HEK293 (cell line): ENCODE data around the gene TSPO.

Experiments
- CTCF ChIA-PET: fragments of 350-600 bp; formaldehyde crosslinking; extraction: SDS; loops from one replicate; lab custom pipeline; 2021; ENCODE audit warnings: antibody characterized with exemption; lab: Yijun Ruan, JAX
- POLR2A ChIA-PET: fragments of 300-600 bp; formaldehyde crosslinking; extraction: SDS; loops from one replicate; lab custom pipeline; 2020; ENCODE audit warnings: antibody characterized with exemption, inconsistent platforms; lab: Yijun Ruan, JAX
- H3K27ac ChIP-seq: fragments of 200-500 bp; sonication (Bioruptor generic); 2 replicates; pipeline ENCODE4 v1.5.1; 2014; ENCODE audit warnings: low read depth, low read length, control low read depth, inconsistent platforms; ENCODE audit errors: extremely low read depth
- H3K36me3 ChIP-seq, 2 experiments: fragments of 200-500 bp in 1 of 2; sonication (Bioruptor generic) in 1 of 2; 1 replicate in 1 of 2; 2 replicates in 1 of 2; pipeline ENCODE4 v1.5.1; 2014 to 2017; ENCODE audit warnings: inconsistent platforms in 2 of 2, low read length in 2 of 2; ENCODE audit not compliant: control insufficient read depth in 2 of 2, insufficient read depth in 1 of 2
- H3K4me1 ChIP-seq: fragments of 200-500 bp; sonication (Bioruptor generic); 2 replicates; pipeline ENCODE4 v1.5.1; 2014; ENCODE audit warnings: mild to moderate bottlenecking, low read length, inconsistent platforms; ENCODE audit not compliant: control insufficient read depth, insufficient read depth
- H3K4me3 ChIP-seq: 2 replicates; pipeline ENCODE4 v1.5.1; 2011; ENCODE audit warnings: low read depth, mild to moderate bottlenecking, control low read depth, low read length, moderate library complexity
- H3K9me3 ChIP-seq: fragments of 200-500 bp; sonication (Bioruptor generic); 2 replicates; pipeline ENCODE4 v1.5.1; 2014; ENCODE audit warnings: low read depth, low read length, inconsistent platforms; ENCODE audit not compliant: control insufficient read depth, insufficient read depth
- BCL11B ChIP-seq: fragments of 450-650 bp; formaldehyde crosslinking; IDR thresholded peaks from 2 replicates; pipeline ENCODE4 v1.5.1; 2016; ENCODE audit warnings: low read depth, missing biosample characterization, missing genetic modification characterization
- GLIS1 ChIP-seq: fragments of 450-650 bp; formaldehyde crosslinking; IDR thresholded peaks from 2 replicates; pipeline ENCODE4 v1.5.1; 2016; ENCODE audit warnings: missing biosample characterization, missing genetic modification characterization
- KLF1 ChIP-seq: fragments of 450-650 bp; formaldehyde crosslinking; IDR thresholded peaks from 2 replicates; pipeline ENCODE4 v1.5.1; 2016; ENCODE audit warnings: missing biosample characterization, missing genetic modification characterization
- REPIN1 ChIP-seq: fragments of 450-650 bp; formaldehyde crosslinking; IDR thresholded peaks from 2 replicates; pipeline ENCODE4 v1.5.1; 2017; ENCODE audit warnings: missing biosample characterization, missing genetic modification characterization, low read depth
- SCRT1 ChIP-seq: fragments of 450-650 bp; formaldehyde crosslinking; IDR thresholded peaks from 2 replicates; pipeline ENCODE4 v1.5.1; 2016; ENCODE audit warnings: missing biosample characterization, missing genetic modification characterization, borderline replicate concordance
- SP3 ChIP-seq: fragments of 450-650 bp; formaldehyde crosslinking; IDR thresholded peaks from 2 replicates; pipeline ENCODE4 v1.5.1; 2016; ENCODE audit warnings: missing biosample characterization, missing genetic modification characterization
- ZBTB48 ChIP-seq: fragments of 450-650 bp; formaldehyde crosslinking; IDR thresholded peaks from 2 replicates; pipeline ENCODE4 v1.5.1; 2016; ENCODE audit warnings: missing biosample characterization, missing genetic modification characterization
- ZBTB7A ChIP-seq: fragments of 450-650 bp; formaldehyde crosslinking; IDR thresholded peaks from 2 replicates; pipeline ENCODE4 v1.5.1; 2016; ENCODE audit warnings: low read depth, missing biosample characterization, missing genetic modification characterization
- ZFHX2 ChIP-seq: fragments of 450-650 bp; formaldehyde crosslinking; conservative IDR thresholded peaks from 2 replicates; pipeline ENCODE4 v1.5.1; 2016; ENCODE audit warnings: missing biosample characterization, missing genetic modification characterization
- ZFP37 ChIP-seq: fragments of 450-650 bp; formaldehyde crosslinking; IDR thresholded peaks from 2 replicates; pipeline ENCODE4 v1.5.1; 2016; ENCODE audit warnings: missing biosample characterization, missing genetic modification characterization
- ZIC2 ChIP-seq: fragments of 450-650 bp; formaldehyde crosslinking; IDR thresholded peaks from 2 replicates; pipeline ENCODE4 v1.5.1; 2016; ENCODE audit warnings: missing biosample characterization, missing genetic modification characterization
- ZNF10 ChIP-seq: fragments of 450-650 bp; formaldehyde crosslinking; IDR thresholded peaks from 2 replicates; pipeline ENCODE4 v1.5.1; 2017; ENCODE audit warnings: missing biosample characterization, missing genetic modification characterization
- ZNF221 ChIP-seq: fragments of 450-650 bp; formaldehyde crosslinking; IDR thresholded peaks from 2 replicates; pipeline ENCODE4 v1.5.1; 2017; ENCODE audit warnings: missing biosample characterization, missing genetic modification characterization, borderline replicate concordance
- ZNF248 ChIP-seq: fragments of 450-650 bp; formaldehyde crosslinking; IDR thresholded peaks from 2 replicates; pipeline ENCODE4 v1.5.1; 2017; ENCODE audit warnings: missing biosample characterization, missing genetic modification characterization
- ZNF302 ChIP-seq: fragments of 450-650 bp; formaldehyde crosslinking; IDR thresholded peaks from 2 replicates; pipeline ENCODE4 v1.5.1; 2016; ENCODE audit warnings: missing biosample characterization, missing genetic modification characterization, low read depth
- ZNF391 ChIP-seq: fragments of 450-650 bp; formaldehyde crosslinking; IDR thresholded peaks from 2 replicates; pipeline ENCODE4 v1.5.1; 2016; ENCODE audit warnings: low read depth, missing biosample characterization, missing genetic modification characterization, borderline replicate concordance
- ZNF48 ChIP-seq: fragments of 450-650 bp; formaldehyde crosslinking; IDR thresholded peaks from 2 replicates; pipeline ENCODE4 v1.5.1; 2016; ENCODE audit warnings: missing biosample characterization, missing genetic modification characterization
- ZNF629 ChIP-seq: fragments of 450-650 bp; formaldehyde crosslinking; IDR thresholded peaks from 2 replicates; pipeline ENCODE4 v1.5.1; 2017; ENCODE audit warnings: missing biosample characterization, missing genetic modification characterization
- ZNF660 ChIP-seq: fragments of 450-650 bp; IDR thresholded peaks from 2 replicates; pipeline ENCODE4 v1.5.1; 2018; ENCODE audit warnings: missing biosample characterization, mild to moderate bottlenecking, missing genetic modification characterization
- ZNF707 ChIP-seq: fragments of 450-650 bp; formaldehyde crosslinking; IDR thresholded peaks from 2 replicates; pipeline ENCODE4 v1.5.1; 2016; ENCODE audit warnings: missing biosample characterization, missing genetic modification characterization
- TF ChIP-seq, protein P1 (sequence below): sonication (generic); formaldehyde crosslinking; IDR thresholded peaks from 2 replicates; pipeline ENCODE4 v1.8.1; 2022; ENCODE audit warnings: mild to moderate bottlenecking, moderate library complexity, missing genetic modification reagents
- TF ChIP-seq, protein P2 (sequence below): fragments of 450-650 bp; formaldehyde crosslinking; IDR thresholded peaks from 2 replicates; pipeline ENCODE4 v1.5.1; 2016; ENCODE audit warnings: missing biosample characterization, missing genetic modification characterization
- TF ChIP-seq, protein P3 (sequence below): fragments of 450-650 bp; formaldehyde crosslinking; IDR thresholded peaks from 2 replicates; pipeline ENCODE4 v1.5.1; 2016; ENCODE audit warnings: missing biosample characterization, missing genetic modification characterization
- TF ChIP-seq, protein P4 (sequence below): fragments of 450-650 bp; formaldehyde crosslinking; IDR thresholded peaks from 2 replicates; pipeline ENCODE4 v1.5.1; 2016; ENCODE audit warnings: missing biosample characterization, missing genetic modification characterization

The TSPO gene

DNA sequence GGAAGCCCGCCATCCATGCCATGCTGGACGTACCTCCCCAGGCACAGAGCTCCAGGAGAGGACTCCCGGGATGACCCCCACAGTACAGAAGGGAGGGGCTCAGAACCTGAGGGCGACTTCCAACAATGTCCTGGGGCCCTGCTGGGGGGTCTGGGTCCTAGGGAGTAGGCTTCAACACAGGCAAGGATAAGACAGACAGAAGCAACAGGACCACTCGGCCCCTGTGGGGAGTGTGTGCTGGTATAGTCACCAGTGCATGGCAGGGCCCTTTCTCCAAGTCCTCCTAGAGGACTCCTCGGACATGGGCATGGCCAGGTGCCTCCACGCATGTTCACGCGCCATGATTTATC is 18.7 kb downstream of the TSPO start:
- Histone ChIP-seq H3K9me3 (no peaks in the 10 kb centered on the region), H3K4me1 (no peaks in the 10 kb centered on the region), H3K36me3 (peaks cover 14 to 84% of the 10 kb centered on the region in 2 experiments; a peak in 2 of 3 replicates), H3K4me3 (no peak overlapping the region), H3K27ac (no peak overlapping the region)
- ChIA-PET CTCF (interaction anchor here (1.2 kb wide), 1 partner anchor 17 kb away, joined by 3 read pairs; the partner anchor contains the start of gene TTLL12), POLR2A (interaction anchor here (0.7 to 2.0 kb wide), 3 partner anchors 15 to 17 kb away, joined by 3 to 8 read pairs (median 3); partner anchors contain the start of gene TTLL12)
- TF ChIP-seq ZNF10 (tag by site-specific recombination) (no peak), ZNF48 (no peak), ZNF391 (tag by site-specific recombination) (no peak), GLIS1 (tag by site-specific recombination) (peak; percentile 81), REPIN1 (tag by site-specific recombination) (no peak), SCRT1 (tag by site-specific recombination) (no peak), ZNF707 (tag by site-specific recombination) (no peak), ZBTB48 (tag by site-specific recombination) (no peak), BCL11B (tag by site-specific recombination) (no peak), ZIC2 (peak; percentile 79)
- TF ChIP-seq, protein P1, sequence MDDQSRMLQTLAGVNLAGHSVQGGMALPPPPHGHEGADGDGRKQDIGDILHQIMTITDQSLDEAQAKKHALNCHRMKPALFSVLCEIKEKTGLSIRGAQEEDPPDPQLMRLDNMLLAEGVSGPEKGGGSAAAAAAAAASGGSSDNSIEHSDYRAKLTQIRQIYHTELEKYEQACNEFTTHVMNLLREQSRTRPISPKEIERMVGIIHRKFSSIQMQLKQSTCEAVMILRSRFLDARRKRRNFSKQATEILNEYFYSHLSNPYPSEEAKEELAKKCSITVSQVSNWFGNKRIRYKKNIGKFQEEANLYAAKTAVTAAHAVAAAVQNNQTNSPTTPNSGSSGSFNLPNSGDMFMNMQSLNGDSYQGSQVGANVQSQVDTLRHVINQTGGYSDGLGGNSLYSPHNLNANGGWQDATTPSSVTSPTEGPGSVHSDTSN (CRISPR knock-in tag): no peak
- TF ChIP-seq, protein P2, sequence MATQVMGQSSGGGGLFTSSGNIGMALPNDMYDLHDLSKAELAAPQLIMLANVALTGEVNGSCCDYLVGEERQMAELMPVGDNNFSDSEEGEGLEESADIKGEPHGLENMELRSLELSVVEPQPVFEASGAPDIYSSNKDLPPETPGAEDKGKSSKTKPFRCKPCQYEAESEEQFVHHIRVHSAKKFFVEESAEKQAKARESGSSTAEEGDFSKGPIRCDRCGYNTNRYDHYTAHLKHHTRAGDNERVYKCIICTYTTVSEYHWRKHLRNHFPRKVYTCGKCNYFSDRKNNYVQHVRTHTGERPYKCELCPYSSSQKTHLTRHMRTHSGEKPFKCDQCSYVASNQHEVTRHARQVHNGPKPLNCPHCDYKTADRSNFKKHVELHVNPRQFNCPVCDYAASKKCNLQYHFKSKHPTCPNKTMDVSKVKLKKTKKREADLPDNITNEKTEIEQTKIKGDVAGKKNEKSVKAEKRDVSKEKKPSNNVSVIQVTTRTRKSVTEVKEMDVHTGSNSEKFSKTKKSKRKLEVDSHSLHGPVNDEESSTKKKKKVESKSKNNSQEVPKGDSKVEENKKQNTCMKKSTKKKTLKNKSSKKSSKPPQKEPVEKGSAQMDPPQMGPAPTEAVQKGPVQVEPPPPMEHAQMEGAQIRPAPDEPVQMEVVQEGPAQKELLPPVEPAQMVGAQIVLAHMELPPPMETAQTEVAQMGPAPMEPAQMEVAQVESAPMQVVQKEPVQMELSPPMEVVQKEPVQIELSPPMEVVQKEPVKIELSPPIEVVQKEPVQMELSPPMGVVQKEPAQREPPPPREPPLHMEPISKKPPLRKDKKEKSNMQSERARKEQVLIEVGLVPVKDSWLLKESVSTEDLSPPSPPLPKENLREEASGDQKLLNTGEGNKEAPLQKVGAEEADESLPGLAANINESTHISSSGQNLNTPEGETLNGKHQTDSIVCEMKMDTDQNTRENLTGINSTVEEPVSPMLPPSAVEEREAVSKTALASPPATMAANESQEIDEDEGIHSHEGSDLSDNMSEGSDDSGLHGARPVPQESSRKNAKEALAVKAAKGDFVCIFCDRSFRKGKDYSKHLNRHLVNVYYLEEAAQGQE: no peak

DNA sequence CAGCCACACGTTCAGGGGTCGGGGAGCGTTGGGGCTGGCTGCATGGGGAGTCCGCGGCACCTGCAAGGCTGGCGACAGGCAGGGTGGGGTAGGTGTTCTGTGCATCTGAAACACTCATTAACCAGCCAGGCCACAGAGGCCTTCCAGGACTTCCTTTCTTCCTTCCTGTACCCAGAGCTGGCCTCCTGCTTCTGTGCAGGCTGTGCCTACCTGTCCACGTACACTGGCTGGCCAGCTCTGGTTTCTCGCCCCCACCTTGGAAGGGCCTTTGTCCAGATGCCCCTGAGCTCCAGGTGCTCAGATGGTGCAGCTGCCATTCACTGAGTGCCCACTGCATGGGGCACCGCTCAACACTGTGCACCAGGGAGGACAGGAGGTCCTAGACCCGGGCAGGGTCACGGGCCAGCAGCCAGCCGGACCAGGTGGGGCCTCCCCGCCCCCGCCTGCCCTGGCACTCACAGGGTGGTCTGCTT is 19.7 kb downstream of the TSPO start:
- no peak overlapping the region for H3K4me3 ChIP-seq
- H3K9me3 ChIP-seq: no peaks in the 10 kb centered on the region
- H3K4me1 ChIP-seq: no peaks in the 10 kb centered on the region
- POLR2A ChIA-PET: interaction anchor here (1.4 to 2.0 kb wide), 2 partner anchors 14 to 16 kb away, joined by 3 to 8 read pairs; no protein-coding TSS in a partner anchor
- H3K36me3 ChIP-seq: peaks cover 20 to 91% of the 10 kb centered on the region in 2 experiments; a peak in 2 of 3 replicates
- TF ChIP-seq, protein P3, sequence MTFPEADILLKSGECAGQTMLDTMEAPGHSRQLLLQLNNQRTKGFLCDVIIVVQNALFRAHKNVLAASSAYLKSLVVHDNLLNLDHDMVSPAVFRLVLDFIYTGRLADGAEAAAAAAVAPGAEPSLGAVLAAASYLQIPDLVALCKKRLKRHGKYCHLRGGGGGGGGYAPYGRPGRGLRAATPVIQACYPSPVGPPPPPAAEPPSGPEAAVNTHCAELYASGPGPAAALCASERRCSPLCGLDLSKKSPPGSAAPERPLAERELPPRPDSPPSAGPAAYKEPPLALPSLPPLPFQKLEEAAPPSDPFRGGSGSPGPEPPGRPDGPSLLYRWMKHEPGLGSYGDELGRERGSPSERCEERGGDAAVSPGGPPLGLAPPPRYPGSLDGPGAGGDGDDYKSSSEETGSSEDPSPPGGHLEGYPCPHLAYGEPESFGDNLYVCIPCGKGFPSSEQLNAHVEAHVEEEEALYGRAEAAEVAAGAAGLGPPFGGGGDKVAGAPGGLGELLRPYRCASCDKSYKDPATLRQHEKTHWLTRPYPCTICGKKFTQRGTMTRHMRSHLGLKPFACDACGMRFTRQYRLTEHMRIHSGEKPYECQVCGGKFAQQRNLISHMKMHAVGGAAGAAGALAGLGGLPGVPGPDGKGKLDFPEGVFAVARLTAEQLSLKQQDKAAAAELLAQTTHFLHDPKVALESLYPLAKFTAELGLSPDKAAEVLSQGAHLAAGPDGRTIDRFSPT (tag by site-specific recombination): peak; percentile 27; the same call in 1 of the 2 replicates
- no peak for TF ChIP-seq ZNF221
- no peak for TF ChIP-seq SP3
- TF ChIP-seq, all 188 proteins: peak for 1
- CTCF ChIA-PET: no interaction called here
- H3K27ac ChIP-seq: no peak overlapping the region

DNA sequence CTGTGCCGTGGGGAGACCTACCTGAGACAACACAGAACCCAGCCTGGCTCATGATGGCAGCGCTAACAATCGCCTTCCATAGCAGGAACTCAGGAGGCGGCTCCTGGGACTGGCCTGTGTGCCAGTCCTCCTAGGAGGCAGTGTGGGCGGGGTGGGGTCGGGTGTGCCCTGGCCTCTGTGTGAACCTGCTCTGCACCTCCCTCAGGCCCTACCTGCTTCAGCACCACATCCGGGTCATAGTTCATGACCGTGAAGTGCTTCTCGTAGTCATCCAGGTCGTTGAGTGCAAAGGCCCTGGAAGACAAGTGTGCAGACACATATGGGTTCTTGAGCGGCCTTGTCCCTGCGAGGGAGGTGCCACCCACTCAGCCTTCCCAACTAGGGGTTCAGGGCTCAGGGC is 20.2 kb downstream of the TSPO start:
- ChIA-PET POLR2A (interaction anchor here (1.4 kb wide), 1 partner anchor 16 kb away, joined by 3 read pairs; no protein-coding TSS in a partner anchor), CTCF (no interaction called here)
- H3K36me3 ChIP-seq: peaks cover 23 to 93% of the 10 kb centered on the region in 2 experiments; a peak in 2 of 3 replicates
- H3K4me1 ChIP-seq: no peaks in the 10 kb centered on the region
- no peak overlapping the region for H3K27ac ChIP-seq
- no peak overlapping the region for H3K4me3 ChIP-seq
- TF ChIP-seq ZFHX2 (tag by site-specific recombination): peak; percentile 23
- no peak for TF ChIP-seq ZNF660 (tag by site-specific recombination)
- TF ChIP-seq ZFP37: no peak
- TF ChIP-seq ZNF302: no peak
- TF ChIP-seq KLF1 (tag by site-specific recombination): peak; percentile 34
- TF ChIP-seq ZNF629: no peak
- TF ChIP-seq GLIS1 (tag by site-specific recombination): no peak
- no peak for TF ChIP-seq ZNF248 (tag by site-specific recombination)
- TF ChIP-seq, protein P4, sequence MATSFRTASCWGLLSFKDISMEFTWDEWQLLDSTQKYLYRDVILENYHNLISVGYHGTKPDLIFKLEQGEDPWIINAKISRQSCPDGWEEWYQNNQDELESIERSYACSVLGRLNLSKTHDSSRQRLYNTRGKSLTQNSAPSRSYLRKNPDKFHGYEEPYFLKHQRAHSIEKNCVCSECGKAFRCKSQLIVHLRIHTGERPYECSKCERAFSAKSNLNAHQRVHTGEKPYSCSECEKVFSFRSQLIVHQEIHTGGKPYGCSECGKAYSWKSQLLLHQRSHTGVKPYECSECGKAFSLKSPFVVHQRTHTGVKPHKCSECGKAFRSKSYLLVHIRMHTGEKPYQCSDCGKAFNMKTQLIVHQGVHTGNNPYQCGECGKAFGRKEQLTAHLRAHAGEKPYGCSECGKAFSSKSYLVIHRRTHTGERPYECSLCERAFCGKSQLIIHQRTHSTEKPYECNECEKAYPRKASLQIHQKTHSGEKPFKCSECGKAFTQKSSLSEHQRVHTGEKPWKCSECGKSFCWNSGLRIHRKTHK (tag by site-specific recombination): no peak
- TF ChIP-seq ZBTB7A (tag by site-specific recombination): no peak
- no peaks in the 10 kb centered on the region for H3K9me3 ChIP-seq
